IMR-90 (cell line): Measurements from ENCODE around the gene IL23A. TPM values are rescaled to one million over a fixed set of nuclear protein-coding genes. Genes with fewer than 3 reads are reported as not detected.
A peak's percentile ranks its signal among the peaks of the same experiment; 100 is the strongest.

Experiments used
- ATAC-seq: fragments of 200-7000 bp; cut with Tn5 transposase; 2 replicates; pipeline ENCODE4 v1.9.1; 2020; ENCODE audit warnings: low read depth, mild to moderate bottlenecking, moderate library complexity
- BruUV-seq: library from RNA; stranded (reverse); fragments of 400-500 nt; replicated peaks from 2 replicates; lab custom pipeline; 2021; lab: Mats Ljungman, UMichigan
- CTCF ChIA-PET: fragments of 300-600 bp; formaldehyde crosslinking; extraction: SDS; loops from one replicate; lab custom pipeline; 2021; ENCODE audit warnings: antibody characterized with exemption; lab: Yijun Ruan, JAX
- POLR2A ChIA-PET: fragments of 300-600 bp; sonication (Branson Sonifier 250); formaldehyde crosslinking; loops from one replicate; lab custom pipeline; 2022; ENCODE audit warnings: antibody characterized with exemption; ENCODE audit not compliant: unreplicated experiment; lab: Charles Lee
- DNase-seq: peaks from one replicate; pipeline ENCODE4 v3.0.0; 2013
- H2AFZ ChIP-seq: replicated peaks from 2 replicates; pipeline ENCODE3; 2013; ENCODE audit warnings: low read length, mild to moderate bottlenecking; ENCODE audit not compliant: poor library complexity
- H2AK5ac ChIP-seq: 2 replicates; pipeline ENCODE4 v1.6.1; 2013; ENCODE audit warnings: low read depth, low read length, inconsistent platforms
- H2AK9ac ChIP-seq: replicated peaks from 2 replicates; pipeline ENCODE3; 2013; ENCODE audit warnings: mild to moderate bottlenecking, low read depth, low read length, moderate library complexity; ENCODE audit not compliant: poor library complexity
- H2BK120ac ChIP-seq: 2 replicates; pipeline ENCODE4 v1.6.1; 2013; ENCODE audit warnings: low read depth, low read length, inconsistent platforms
- H2BK15ac ChIP-seq: 3 replicates; pipeline ENCODE4 v1.6.1; 2013; ENCODE audit warnings: low read depth, low read length, inconsistent platforms
- H2BK20ac ChIP-seq: 2 replicates; pipeline ENCODE4 v1.6.1; 2013; ENCODE audit warnings: low read depth, mild to moderate bottlenecking, inconsistent platforms, low read length, moderate library complexity
- H2BK5ac ChIP-seq: 2 replicates; pipeline ENCODE4 v1.6.1; 2013; ENCODE audit warnings: mild to moderate bottlenecking, low read depth, low read length, inconsistent platforms; ENCODE audit not compliant: poor library complexity, severe bottlenecking
- H3K14ac ChIP-seq: replicated peaks from 2 replicates; pipeline ENCODE4 v1.6.1; 2013; ENCODE audit warnings: low read depth, low read length, inconsistent platforms
- H3K18ac ChIP-seq: 2 replicates; pipeline ENCODE4 v1.6.1; 2013; ENCODE audit warnings: low read depth, low read length, control low read depth
- H3K23ac ChIP-seq: 2 replicates; pipeline ENCODE4 v1.6.1; 2013; ENCODE audit warnings: low read depth, low read length, inconsistent platforms
- H3K27ac ChIP-seq: 2 replicates; pipeline ENCODE4 v1.5.1; 2013; ENCODE audit warnings: mild to moderate bottlenecking, control low read depth, low read length; ENCODE audit not compliant: insufficient read depth
- H3K27me3 ChIP-seq: 2 replicates; pipeline ENCODE4 v1.6.1; 2013; ENCODE audit warnings: low read length; ENCODE audit not compliant: control insufficient read depth, insufficient read depth
- H3K36me3 ChIP-seq: 2 replicates; pipeline ENCODE4 v1.6.1; 2013; ENCODE audit warnings: low read length, mixed read lengths; ENCODE audit not compliant: control insufficient read depth, insufficient read depth
- H3K4ac ChIP-seq: 2 replicates; pipeline ENCODE4 v1.6.1; 2013; ENCODE audit warnings: low read depth, low read length, inconsistent platforms
- H3K4me1 ChIP-seq: 2 replicates; pipeline ENCODE4 v1.6.1; 2013; ENCODE audit warnings: low read length, mixed read lengths; ENCODE audit not compliant: control insufficient read depth, insufficient read depth
- H3K4me2 ChIP-seq: 2 replicates; pipeline ENCODE4 v1.6.1; 2013; ENCODE audit warnings: low read depth, mild to moderate bottlenecking, control low read depth, low read length, moderate library complexity
- H3K4me3 ChIP-seq: 2 replicates; pipeline ENCODE4 v1.5.1; 2013; ENCODE audit warnings: low read depth, mild to moderate bottlenecking, control low read depth, low read length, moderate library complexity; ENCODE audit not compliant: insufficient read depth
- H3K56ac ChIP-seq: 2 replicates; pipeline ENCODE4 v1.6.1; 2013; ENCODE audit warnings: low read length, inconsistent platforms; ENCODE audit not compliant: insufficient read depth; ENCODE audit errors: extremely low read depth
- H3K79me1 ChIP-seq, 2 experiments: 2 replicates each; pipeline ENCODE4 v1.6.1; 2013; ENCODE audit warnings: low read length in 2 of 2, inconsistent platforms in 1 of 2, low read depth in 1 of 2
- H3K9ac ChIP-seq: 2 replicates; pipeline ENCODE4 v1.6.1; 2013; ENCODE audit warnings: low read depth, low read length, control low read depth
- H3K9me1 ChIP-seq: 2 replicates; pipeline ENCODE4 v1.6.1; 2013; ENCODE audit warnings: low read length, inconsistent platforms; ENCODE audit not compliant: insufficient read depth
- H3K9me3 ChIP-seq: 2 replicates; pipeline ENCODE4 v1.6.1; 2013; ENCODE audit warnings: low read length; ENCODE audit not compliant: control insufficient read depth, insufficient read depth
- H4K20me1 ChIP-seq: 2 replicates; pipeline ENCODE4 v1.6.1; 2013; ENCODE audit warnings: low read length, inconsistent platforms; ENCODE audit not compliant: insufficient read depth
- H4K5ac ChIP-seq: 2 replicates; pipeline ENCODE4 v1.6.1; 2013; ENCODE audit warnings: mild to moderate bottlenecking, low read depth, low read length, control low read depth
- H4K8ac ChIP-seq, 2 experiments: 2 replicates each; pipeline ENCODE4 v1.6.1; 2013; ENCODE audit warnings: low read depth in 2 of 2, low read length in 2 of 2, control low read depth in 1 of 2, inconsistent platforms in 1 of 2
- H4K91ac ChIP-seq: 2 replicates; pipeline ENCODE4 v1.6.1; 2013; ENCODE audit warnings: low read depth, low read length, inconsistent platforms; ENCODE audit not compliant: insufficient read depth
- BHLHE40 ChIP-seq: fragments of 150-350 bp; IDR thresholded peaks from 2 replicates; pipeline ENCODE4 v1.6.1; 2016; ENCODE audit warnings: mild to moderate bottlenecking, low read depth, low read length
- CEBPB ChIP-seq: IDR thresholded peaks from 2 replicates; pipeline ENCODE4 v1.6.1; 2012; ENCODE audit warnings: low read depth, low read length, improper control_type of control experiment
- CHD1 ChIP-seq: IDR thresholded peaks from 2 replicates; pipeline ENCODE4 v1.6.1; 2012; ENCODE audit warnings: low read depth, low read length, improper control_type of control experiment
- CTCF ChIP-seq: conservative IDR thresholded peaks from 2 replicates; pipeline ENCODE4 v1.5.1; 2012; ENCODE audit warnings: mild to moderate bottlenecking, low read depth, low read length, improper control_type of control experiment
- ELK1 ChIP-seq: fragments of 150-350 bp; IDR thresholded peaks from 2 replicates; pipeline ENCODE4 v1.6.1; 2016; ENCODE audit warnings: low read depth, mild to moderate bottlenecking, low read length, moderate library complexity, borderline replicate concordance
- FOS ChIP-seq: fragments of 150-350 bp; IDR thresholded peaks from 2 replicates; pipeline ENCODE4 v1.6.1; 2016; ENCODE audit warnings: low read depth, low read length
- MAFK ChIP-seq: IDR thresholded peaks from 2 replicates; pipeline ENCODE4 v1.6.1; 2012; ENCODE audit warnings: low read depth, low read length, improper control_type of control experiment
- MAZ ChIP-seq: IDR thresholded peaks from 2 replicates; pipeline ENCODE4 v1.6.1; 2012; ENCODE audit warnings: low read depth, mild to moderate bottlenecking, low read length, improper control_type of control experiment, moderate library complexity, borderline replicate concordance
- MXI1 ChIP-seq: IDR thresholded peaks from 2 replicates; pipeline ENCODE4 v1.6.1; 2012; ENCODE audit warnings: low read depth, mild to moderate bottlenecking, low read length, moderate library complexity, borderline replicate concordance
- NFE2L2 ChIP-seq: fragments of 150-350 bp; IDR thresholded peaks from 2 replicates; pipeline ENCODE4 v1.6.1; 2016; ENCODE audit warnings: low read depth, mild to moderate bottlenecking, low read length
- POLR2A ChIP-seq: IDR thresholded peaks from 2 replicates; pipeline ENCODE4 v1.6.1; 2012; ENCODE audit warnings: mild to moderate bottlenecking, low read depth, low read length
- RAD21 ChIP-seq: IDR thresholded peaks from 2 replicates; pipeline ENCODE4 v1.6.1; 2012; ENCODE audit warnings: low read length, improper control_type of control experiment
- RCOR1 ChIP-seq: IDR thresholded peaks from 2 replicates; pipeline ENCODE4 v1.6.1; 2012; ENCODE audit warnings: mild to moderate bottlenecking, low read length, improper control_type of control experiment; ENCODE audit not compliant: insufficient replicate concordance
- RFX5 ChIP-seq: IDR thresholded peaks from 2 replicates; pipeline ENCODE4 v1.8.0; 2012; ENCODE audit warnings: low read depth, mild to moderate bottlenecking, low read length, moderate library complexity
- SMC3 ChIP-seq: fragments of 150-350 bp; IDR thresholded peaks from 2 replicates; pipeline ENCODE4 v1.6.1; 2016; ENCODE audit warnings: low read depth, mild to moderate bottlenecking, antibody characterized with exemption, low read length, moderate library complexity
- USF2 ChIP-seq: fragments of 150-350 bp; IDR thresholded peaks from 2 replicates; pipeline ENCODE4 v1.6.1; 2017; ENCODE audit warnings: mild to moderate bottlenecking, antibody characterized with exemption, low read length, low read depth
- WGBS, 2 experiments: methylation state at CpG; one replicate each; pipeline versions ENCODE4 v1.1.5 to v1.1.7; 2013; ENCODE audit warnings: missing lambda C conversion rate in 2 of 2; ENCODE audit not compliant: insufficient read length in 1 of 2; ENCODE audit errors: extremely low coverage in 2 of 2; 5-methylcytosine and 5-hydroxymethylcytosine counted together
- dilution Hi-C: fragments of 300-500 bp; cut with HindIII; formaldehyde crosslinking; loops from one replicate; pipeline ENCODE4 v1.14.3; 2018; ENCODE audit warnings: low sequenced_read_pairs; ENCODE audit not compliant: unreplicated experiment
- in situ Hi-C: fragments of 300-500 bp; cut with MboI; formaldehyde crosslinking; loops from 3 replicates; pipeline ENCODE4 v1.14.3; 2019; ENCODE audit warnings: low sequenced_read_pairs, inconsistent platforms, mixed read lengths
- intact Hi-C: fragments of 100-400 bp; cut with micrococcal nuclease; formaldehyde crosslinking; loops from 2 replicates; pipeline ENCODE4 v1.10.0; 2022
- polyA plus RNA-seq, 3 experiments: library from polyadenylated mRNA; depleted of rRNA; stranded (reverse); fragments of >200 nt; gene quantifications; 2 replicates each; pipeline ENCODE4 v1.2.3, GENCODE V29; 2012; ENCODE audit warnings: low replicate concordance in 1 of 3
- total RNA-seq: library from RNA; depleted of rRNA; stranded (reverse); fragments of >200 nt; gene quantifications from 2 replicates; pipeline ENCODE4 v1.2.3, GENCODE V29; 2012

The IL23A gene
- total and polyA plus RNA-seq, 2 of the 4 experiments (the other 2 are of a cell fraction): 0.55 TPM; not detected in 1

GRCh38 chr12:56366948-56367347 lies 28.3 kb downstream of the IL23A start:
- Histone ChIP-seq H3K36me3 (no peaks in the 10 kb centered on the region), H4K5ac (no peak overlapping the region), H4K20me1 (no peaks in the 10 kb centered on the region), H3K9ac (no peak overlapping the region), H3K9me1 (no peaks in the 10 kb centered on the region), H3K4me3 (no peak overlapping the region), H3K4me1 (no peaks in the 10 kb centered on the region), H4K91ac (no peak overlapping the region), H2BK15ac (no peak overlapping the region), H3K18ac (no peak overlapping the region), H2BK20ac (no peak overlapping the region), H2AK5ac (no peak overlapping the region), H3K9me3 (no peaks in the 10 kb centered on the region), H2AFZ (peak overlapping the region; percentile 6), H3K4ac (no peak overlapping the region), H2BK120ac (no peak overlapping the region), H3K23ac (no peak overlapping the region), H3K4me2 (no peak overlapping the region), H3K27ac (no peak overlapping the region), H3K27me3 (no peaks in the 10 kb centered on the region; the same call in 1 of the 2 replicates), H3K79me1 (no peaks in the 10 kb centered on the region), H3K56ac (no peak overlapping the region), H2AK9ac (no peak overlapping the region), H3K14ac (no peak overlapping the region), H4K8ac (no peak overlapping the region), H2BK5ac (no peak overlapping the region)
- no TSS peak for BruUV-seq
- ATAC-seq: no peak
- in situ Hi-C loops (no loop called here), dilution Hi-C loops (no loop called here), intact Hi-C loops (no loop called here)
- TF ChIP-seq MXI1 (no peak), CEBPB (no peak), NFE2L2 (no peak), RFX5 (no peak), RCOR1 (no peak), MAFK (no peak), CHD1 (no peak), USF2 (no peak), BHLHE40 (no peak), POLR2A (no peak), FOS (no peak), CTCF (no peak), MAZ (no peak), SMC3 (no peak), ELK1 (no peak), RAD21 (no peak)
- no CpG with 5 or more reads among the region's 3 CpGs for WGBS, 2 experiments
- no peak for DNase-seq
- CTCF ChIA-PET: interaction anchor here (0.5 kb wide), 1 partner anchor 10 kb away, joined by 4 read pairs; no protein-coding TSS in a partner anchor
- POLR2A ChIA-PET: no interaction called here
